Activated CD4-positive, CD25-positive, alpha-beta regulatory T cell (primary cell): ENCODE data around the gene PLOD2.

Experiments
- DNase-seq, 4 experiments: peaks; one replicate each; lab custom pipeline; 2025; lab: John Stamatoyannopoulos, UW

Gene PLOD2

DNA sequence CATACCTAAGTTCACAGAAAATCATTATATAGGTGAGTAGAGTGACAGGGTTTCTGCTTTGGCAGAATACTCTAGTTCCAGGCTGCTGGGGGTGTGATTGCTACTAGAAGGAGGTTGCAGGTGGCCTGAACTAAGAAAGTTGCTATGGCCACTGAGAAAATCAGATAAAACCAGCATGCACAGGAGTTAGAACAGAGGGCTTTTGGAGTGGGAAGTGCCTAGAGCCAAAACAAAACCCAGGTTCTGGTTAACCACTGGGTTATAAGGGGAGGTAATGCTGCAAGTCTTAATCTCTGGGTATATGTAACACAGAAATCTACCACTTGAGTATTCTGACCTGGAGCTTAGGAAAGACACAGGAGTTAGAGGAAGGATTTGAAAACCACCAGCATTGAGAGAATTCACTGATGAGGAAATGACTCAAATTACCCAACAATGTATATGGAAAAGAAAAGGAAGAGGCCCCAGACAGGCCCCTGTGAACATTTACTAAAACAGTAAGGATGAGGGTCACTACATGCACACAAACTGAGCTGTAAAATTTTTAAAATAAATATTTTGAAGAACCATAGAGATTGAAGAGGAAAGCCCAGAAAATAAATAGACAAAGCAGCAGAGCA, 60.0 kb downstream of the PLOD2 start:
- no peak for DNase-seq

DNA sequence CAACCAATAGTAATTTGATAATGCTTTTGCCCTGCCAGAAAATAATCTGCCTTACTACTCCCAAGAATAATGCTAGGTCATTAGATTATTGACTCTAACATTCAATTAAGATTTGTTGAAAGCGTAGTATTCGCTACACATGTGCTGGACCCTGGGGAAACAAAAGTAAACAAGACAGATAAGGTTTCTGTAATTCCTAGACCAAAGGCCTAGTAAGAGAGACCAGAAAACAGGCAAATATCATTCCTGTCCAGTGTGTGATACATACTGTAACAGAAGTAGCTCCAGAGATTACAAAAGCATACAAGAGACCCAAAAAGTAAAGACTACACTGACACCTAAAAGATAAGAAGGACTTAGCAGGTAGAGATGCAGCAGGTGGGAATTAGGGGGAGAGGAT, 60.8 kb downstream of the PLOD2 start:
- no peak for DNase-seq

DNA sequence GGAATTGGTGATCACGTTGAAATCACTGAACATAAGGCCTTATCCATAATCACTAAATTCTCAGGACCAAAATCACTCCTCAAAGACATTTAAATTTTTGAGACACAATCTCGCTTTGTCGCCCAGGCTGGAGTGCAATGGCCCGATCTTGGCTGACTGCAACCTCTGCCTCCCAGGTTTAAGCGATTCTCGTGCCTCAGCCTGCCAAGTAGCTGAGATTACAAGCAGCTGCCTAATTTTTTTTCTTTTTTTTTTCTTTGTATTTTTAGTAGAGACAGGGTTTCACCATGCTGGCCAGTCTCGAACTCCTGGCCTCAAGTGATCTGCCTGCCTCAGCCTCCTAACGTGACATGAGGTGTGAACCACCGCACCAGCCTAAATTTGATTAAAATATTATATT, 61.7 kb downstream of the PLOD2 start:
- no peak for DNase-seq

DNA sequence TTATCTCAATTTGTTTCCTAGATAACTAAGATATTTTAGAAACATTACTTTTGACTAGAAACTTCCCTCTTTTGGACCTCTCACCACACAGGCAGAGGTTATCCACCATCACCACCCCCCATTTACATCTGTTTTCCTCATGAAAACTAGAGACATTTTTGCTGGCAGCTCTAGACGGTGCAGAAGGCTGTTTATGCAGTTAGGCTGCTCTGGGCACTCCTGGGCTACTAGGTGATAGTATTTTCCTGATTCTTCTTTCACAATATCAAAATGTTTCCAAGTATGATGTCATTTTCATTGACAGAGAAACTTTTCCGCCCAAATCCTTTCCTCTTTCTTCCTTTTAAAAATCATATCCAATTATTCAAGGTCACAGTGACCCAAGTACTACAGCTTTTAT, 67.1 kb downstream of the PLOD2 start:
- no peak for DNase-seq

DNA sequence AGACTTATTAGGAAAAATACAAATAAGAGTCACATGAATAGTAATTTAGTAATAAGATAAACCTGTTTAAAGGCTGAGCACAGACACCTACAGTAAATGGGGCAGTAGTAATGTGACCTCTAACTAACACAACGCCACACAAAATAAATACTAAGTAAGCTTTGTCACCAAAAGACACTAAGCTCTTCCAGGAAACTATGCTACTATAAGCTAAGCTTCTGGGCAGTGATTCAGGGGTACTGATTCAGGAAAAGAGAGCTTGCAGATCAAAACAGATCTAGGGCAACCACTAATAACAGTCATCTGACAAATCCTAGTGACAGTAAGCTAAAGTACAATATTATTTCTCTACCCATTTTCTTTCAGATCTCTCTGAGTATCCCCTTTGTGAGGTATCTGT, 68.8 kb downstream of the PLOD2 start:
- no peak for DNase-seq

DNA sequence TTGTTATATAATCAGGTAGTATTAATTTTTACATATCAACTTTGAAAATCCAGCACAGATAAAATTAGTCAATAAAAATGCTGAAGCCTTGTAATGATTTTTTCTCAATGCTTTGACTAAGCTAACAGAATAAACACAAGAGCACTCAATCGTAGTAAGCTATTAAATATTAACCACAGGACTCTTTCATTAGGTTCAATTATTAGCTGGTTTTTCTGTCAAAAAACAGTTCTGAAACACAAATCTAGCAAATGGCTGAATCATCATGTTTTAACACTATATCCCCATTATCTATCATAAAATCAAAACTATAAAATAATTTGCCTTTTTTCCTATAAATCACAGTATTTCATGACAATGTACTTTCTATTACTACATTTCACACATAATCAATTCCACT, 69.6 kb downstream of the PLOD2 start:
- no peak for DNase-seq

DNA sequence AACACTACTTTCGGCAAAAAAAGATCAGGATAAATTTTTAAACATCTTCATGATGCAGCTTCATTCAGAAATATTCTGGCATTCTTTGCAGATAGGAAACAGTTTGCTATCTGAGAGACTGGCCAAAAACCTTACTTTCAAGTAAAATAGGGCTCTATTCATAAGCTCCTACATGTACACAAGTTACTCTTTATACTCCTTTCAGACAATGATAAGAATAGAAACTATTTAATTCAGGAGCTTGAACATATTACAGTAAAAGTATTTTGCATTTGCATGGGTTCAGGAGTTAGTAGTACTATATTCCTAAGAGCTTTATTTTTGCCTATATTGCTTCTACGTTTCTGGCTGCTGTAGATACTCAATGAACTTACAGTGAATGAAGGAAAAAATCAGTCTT, 70.5 kb downstream of the PLOD2 start:
- no peak for DNase-seq

DNA sequence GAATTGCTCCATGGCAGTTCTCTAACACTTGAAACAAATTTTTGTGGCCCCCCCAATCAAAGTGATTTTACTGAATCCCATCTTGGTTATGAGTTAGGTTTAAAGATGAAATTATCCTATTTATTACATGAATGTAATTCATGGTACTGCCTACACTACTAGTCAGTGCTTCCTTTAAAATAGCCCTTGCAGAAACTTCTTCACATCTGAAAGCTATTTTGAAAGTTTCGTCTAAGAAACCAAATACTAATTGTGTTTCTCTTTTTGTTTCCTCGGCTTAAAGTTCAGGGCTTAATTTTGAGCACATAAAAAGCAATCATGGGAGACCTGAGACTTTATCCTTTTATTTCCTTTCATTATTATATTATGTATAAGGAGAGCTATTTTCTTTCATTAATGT, 72.1 kb downstream of the PLOD2 start:
- no peak for DNase-seq

DNA sequence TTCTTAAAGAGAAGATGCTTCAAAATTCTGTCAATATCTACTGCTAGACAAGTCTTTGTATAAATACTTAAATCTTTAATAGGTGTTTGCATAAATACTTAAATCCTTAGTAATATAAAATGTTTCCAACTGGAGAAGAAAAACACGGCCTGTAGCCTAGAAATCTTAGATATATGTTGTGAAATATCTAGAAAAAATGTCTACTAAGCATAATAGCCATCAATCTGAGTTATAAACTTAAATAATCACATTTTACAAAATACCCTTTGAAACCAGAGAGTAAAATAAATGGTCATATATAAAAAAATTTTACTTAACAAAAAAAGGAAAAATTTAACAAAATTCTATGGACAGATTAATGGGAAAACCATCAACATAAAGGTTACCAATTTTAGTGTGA, 73.9 kb downstream of the PLOD2 start:
- DNase-seq, result no peak

DNA sequence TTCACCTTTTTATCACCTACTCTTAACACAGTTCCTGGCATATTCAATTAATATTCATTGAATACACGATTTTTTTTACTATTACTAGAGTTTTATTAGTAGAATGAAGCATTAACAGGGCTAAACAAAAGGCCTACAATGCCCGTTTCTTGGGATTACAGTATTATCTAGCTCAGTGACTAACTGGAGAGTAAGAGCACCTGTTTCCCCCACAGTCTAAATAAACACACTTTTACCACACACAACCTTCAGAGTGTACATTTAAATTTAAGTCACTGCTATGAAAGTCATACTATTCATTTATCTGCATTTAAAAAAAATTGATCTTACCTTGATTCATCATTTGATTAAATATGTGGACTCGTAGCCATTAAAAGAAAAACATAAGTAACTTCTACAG, 74.8 kb downstream of the PLOD2 start:
- no peak for DNase-seq

DNA sequence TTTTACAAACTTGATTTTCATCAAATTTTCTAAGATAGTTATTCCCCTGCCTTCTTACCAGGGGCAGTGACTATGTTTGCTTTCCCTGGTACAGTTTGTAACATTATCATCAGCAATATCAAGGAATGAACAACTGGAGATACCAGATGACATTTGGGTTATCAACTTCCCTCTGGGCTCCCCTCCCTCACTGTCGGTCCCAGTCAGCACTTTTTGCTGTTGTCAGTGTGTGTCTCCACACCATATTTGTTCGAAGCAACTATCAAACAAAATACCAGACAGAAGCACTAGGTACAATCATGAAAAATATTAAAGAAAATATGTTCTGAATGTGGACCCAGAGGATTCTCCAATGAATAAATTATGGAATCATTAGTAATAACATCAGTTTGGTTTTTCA, 75.3 kb downstream of the PLOD2 start:
- DNase-seq, result no peak

DNA sequence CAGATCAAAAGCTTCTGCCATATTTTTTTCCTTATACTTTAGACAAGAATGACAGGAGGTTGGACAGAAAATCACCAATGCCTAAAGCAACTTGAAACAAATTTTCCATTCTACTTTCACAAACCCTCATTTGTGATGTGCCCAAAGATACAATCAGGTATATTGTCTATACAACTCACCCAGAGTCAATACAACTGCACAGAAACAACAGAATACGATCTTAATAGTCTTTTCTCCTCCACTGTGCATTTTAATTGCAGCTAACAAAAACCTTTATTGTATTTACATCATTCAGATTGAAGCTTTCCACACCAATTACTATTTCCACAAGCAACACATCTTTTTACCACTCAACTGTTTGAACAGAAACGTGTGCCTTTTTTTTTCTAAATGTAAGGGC, 80.4 kb downstream of the PLOD2 start:
- DNase-seq, result no peak

DNA sequence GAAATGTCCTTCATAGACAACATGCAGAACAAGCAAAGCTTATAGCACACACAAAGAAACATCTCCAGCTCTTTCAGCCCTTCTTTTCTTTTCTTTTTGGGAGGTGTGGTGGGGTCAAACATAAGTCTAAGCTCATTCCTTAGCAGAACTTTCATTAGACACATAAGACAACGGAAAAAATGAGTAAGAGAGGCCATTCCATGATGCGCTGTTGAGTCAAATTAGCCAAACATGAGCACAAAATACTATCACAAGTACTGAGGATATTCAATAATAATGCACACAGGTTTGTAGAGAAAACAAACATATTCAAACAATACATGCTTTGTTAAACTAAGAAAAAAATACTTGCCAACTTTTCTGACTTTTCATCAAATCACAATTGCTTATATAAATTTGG, 83.0 kb downstream of the PLOD2 start:
- no peak for DNase-seq

DNA sequence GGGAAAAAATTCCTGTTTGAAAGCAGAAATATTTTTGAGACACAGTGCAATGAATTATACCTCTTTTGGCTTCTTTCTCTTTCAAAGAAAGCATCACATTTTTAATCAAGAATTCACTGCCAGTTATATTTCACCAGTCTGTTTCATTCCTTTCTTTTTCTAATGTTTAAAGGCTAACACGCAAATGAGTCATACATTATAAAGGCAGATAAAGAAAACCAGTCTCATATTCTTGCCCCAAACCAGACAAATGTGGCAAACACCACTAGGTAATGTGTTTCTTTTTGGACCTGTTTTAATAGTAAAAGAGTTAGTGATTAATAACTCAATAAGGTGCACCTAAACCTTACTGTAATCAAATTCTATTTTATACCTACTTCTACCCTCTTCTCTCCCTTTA, 83.8 kb downstream of the PLOD2 start:
- DNase-seq, result no peak

DNA sequence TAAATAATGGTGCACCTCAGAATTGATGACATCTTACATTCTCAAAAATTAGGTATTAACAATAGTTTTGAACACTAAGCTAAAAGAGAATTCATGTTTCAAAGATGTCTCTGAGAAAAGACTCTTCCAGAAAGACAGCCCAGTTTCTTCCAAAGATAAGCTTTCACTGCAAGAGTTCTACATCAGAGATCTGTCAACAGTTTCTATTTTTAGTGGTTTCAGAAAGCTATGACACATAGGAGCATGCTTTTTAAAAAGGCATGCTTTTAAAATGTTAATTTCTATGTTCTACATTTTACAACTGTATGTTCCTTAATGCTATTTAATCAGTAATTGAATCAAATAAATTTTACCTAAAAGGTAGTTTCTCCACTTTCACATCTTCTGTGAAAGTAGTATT, 88.2 kb downstream of the PLOD2 start:
- no peak for DNase-seq

DNA sequence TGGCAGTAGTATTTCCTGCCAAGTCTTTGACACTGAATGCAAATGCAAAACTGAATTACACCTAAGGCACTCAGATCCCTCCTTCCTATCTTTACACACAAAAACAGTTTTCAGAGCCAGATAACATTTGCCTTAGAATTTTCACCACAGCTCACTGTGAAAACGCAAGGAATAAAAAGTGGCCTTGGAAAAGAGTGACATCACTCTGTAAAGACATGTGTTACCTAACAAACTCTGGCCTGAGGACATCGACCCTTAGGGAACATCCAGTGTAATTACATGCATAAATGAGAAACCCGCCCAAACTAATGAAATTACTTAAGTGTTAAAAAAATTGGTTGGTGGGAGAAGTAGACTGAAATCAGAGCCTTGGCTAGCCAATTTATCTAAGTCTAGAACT, 88.9 kb downstream of the PLOD2 start:
- no peak for DNase-seq

DNA sequence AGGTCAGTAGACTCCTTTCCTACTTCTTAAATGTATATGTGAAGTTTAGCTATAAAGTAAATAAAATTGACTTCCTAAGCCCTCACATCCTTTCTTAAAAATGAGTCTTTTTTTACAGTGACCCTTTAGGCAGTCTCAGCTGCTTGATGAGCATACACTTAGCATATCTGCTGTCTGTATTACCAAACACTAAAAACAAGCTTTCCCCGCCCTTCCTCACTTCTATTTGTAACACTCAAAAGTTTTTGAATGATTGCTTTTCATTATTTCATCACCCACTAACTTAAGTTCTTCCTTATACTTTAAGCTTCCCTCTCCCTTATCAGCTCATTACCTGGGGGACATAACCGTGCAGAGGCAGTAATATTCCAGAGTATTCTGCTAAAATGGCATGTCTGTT, 89.4 kb downstream of the PLOD2 start:
- DNase-seq, result no peak

DNA sequence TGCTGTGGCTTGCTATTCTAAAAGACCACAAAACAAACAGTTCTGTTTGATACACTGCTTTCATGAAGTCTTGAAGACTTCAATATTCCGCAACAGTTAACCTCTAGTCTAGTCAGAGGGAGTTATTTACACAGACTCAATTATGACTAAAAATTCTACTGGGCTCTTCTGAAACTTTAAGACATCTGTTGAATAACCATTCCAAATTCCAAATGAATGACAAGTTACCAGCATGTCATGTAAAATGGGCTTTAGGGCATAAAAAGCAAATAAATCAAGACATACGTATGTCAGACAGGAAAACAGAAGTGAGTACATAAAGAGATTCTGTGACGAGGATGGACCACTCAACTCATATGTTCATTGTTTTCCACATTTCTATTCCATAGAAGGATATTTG, 93.9 kb downstream of the PLOD2 start:
- no peak for DNase-seq

DNA sequence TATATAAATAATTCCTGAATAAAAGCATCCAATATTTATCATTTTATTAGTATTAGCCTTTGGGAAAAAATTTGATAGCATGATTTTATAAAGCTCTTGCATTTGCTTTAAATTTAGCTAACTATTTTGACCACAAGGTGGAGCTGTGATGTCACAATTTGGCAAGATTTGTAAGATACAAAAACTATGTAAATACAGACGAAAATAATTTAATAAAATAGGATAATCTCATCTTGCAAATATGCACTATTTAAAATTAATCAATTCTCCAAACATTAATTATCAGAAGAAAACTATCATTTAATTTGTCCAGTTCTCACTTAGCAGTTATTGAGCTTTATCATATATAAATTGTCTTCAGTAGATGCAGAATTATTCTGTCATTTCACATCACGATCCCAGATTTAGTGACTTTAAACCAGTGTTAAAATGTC, 95.4 kb downstream of the PLOD2 start:
- DNase-seq, result no peak

DNA sequence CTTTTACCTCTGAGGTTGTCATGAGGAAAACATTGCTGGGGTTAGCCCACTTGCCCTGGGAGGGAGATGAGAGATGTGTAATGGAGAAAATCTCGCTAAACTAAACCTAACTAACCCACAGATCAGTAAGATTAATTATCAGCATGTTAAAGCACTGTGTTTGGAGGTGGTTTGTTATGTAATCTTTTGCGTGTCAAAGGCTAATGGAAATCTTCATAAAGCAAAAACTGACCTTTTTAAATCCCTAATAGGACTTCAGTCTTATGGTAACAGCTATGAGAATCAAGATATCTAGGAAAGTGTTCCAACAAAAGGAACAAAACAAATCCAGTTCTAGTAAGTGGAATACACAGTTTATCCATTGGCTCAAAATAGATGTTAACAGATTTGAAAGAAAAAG, 102.7 kb downstream of the PLOD2 start:
- DNase-seq, result no peak

DNA sequence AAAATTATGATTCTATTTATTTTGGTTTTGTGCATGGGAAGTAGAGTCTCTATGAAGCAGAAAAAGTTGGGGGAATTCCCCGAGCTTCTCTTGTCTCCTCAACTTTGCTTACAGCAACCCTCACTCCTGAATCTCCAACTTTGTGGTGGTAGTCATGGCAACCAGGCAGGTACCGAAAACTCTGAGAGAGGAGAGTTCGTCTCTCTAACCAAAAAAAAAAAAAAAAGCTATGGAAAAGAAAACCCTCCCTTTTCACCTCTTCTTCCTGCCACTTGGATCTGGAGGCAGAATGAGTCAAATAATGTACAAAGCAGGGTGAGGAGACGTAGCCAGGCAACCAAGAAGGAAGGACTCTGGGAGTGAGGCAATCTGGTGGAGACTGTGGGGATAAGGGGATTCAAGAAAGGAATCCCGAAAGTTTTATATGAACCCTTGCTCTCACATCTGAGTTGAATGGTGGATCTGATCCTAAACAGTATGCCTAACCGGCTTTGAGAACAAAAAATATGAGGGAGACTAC, 108.1 kb downstream of the PLOD2 start:
- no peak for DNase-seq

DNA sequence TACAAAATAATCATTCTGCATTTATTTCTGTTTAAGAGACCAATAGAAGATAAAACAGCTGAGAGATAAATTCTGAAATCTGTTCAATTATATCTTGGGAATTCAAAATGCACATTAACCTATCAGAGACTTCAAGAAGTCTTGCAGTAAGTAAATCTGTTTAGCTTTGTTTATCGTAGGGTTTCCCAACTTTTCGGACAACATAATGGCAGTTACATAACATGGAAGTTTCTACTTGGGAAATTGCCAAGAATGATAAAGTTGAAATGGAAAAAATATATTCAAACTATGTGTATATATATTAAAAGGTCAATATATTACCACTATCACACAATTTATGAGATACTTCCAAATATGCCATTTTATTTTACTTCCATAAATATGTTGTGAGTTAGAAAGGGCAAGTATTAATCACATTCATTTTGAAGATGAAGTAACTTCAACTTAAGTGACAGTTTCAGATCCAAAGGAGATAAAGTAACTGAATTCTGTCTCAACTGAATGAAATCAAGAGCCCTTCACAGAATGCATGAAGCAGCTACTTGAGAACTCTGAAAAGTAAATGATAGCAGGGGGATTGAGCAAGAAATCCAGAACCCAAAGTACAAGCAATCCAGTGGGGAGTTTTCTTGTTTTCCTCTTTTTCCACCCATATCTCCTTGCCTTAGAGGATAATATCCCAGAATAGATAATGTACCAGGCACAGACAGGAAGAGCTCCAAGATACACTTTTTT, 108.8 kb downstream of the PLOD2 start:
- no peak for DNase-seq

DNA sequence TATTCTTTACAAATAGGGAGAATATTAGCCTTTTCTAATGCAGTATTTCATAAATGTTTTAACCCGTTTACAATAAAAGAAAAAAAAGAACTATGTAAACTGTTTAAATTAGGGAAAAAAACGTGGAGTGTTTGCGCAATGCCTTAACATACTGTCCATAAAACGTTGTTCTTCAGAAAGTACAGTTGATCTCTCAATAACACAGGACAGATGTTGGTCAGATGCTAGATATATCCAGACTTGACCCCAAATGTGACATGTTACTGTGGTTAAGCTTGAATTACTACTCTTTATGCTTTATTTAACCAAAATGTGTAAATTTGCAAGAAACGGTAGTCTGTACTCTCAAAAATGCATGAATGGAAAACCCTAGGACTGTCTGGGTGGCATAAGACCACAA, 110.3 kb downstream of the PLOD2 start:
- no peak for DNase-seq

DNA sequence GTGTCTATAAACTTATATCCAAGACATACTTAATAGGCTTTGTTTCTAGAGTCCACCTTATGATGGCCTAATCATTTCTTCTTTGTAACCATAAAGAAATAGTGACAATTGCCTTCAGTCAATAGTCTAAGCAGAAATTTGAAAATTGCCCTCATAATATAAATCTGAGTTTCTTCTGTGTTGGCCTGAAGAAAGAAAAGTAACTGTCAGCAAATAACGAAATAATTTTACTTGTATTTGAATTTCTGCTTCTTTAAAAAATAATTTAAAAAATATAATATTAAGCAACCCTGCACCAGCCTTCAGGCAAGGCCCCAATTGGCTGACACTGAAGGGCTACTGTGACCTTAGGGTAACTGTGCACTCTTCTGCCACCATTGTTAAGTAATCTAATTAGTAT, 113.5 kb downstream of the PLOD2 start:
- no peak for DNase-seq
